HG03565 (cell line): Measurements from ENCODE around the gene GUCY2C.
A peak's percentile ranks its signal among the peaks of the same experiment; 100 is the strongest.

Experiments
- ATAC-seq: cut with Tn5 transposase; IDR thresholded peaks from one replicate; pipeline ENCODE4 v1.9.1; 2021; ENCODE audit warnings: mild to moderate bottlenecking, moderate library complexity; ENCODE audit not compliant: unreplicated experiment

Gene GUCY2C

GRCh38 chr12:14576896-14577295, 119.5 kb downstream of the GUCY2C start:
- ATAC-seq = peak; percentile 17

DNA sequence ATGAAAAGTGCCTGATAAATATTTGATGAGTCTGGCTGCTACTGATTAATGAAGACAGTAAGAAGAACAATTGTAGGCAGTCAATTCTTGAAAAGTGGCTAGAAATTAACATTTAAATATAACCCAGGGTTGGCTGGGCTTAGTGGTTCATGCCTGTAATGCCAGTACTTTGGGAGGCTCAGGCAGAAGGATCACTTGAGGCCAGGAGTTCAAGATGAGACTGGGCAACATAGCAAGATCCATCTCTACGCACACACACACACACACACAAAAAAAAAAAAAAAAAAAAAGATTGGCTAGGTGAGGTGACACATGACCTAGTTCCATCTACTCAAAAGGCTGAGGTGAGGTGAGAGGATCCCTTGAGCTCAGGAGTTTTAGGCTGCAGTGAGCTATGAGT, 120.8 kb downstream of the GUCY2C start:
- ATAC-seq = no peak

DNA sequence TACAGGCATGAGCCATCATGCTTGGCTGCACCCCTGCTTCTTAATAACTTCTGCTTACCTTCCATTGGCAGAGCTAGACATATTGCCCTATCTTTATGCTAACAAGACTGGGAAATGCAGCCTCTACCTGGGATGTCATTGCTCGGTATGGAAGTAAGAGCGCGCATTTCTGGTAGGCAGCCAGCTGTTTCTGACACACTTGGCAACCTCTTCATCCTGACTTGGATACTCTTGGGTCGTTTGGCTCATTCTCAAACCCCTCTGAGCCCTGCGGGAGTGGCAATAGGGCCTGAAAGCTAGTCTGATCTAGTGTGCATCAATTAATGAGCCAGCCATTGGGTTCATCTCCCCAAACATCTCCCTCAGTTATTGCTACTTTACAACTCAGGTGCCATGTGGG, 123.3 kb downstream of the GUCY2C start:
- ATAC-seq = no peak

GRCh38 chr12:14572401-14572800, 124.0 kb downstream of the GUCY2C start:
- ATAC-seq = no peak

DNA sequence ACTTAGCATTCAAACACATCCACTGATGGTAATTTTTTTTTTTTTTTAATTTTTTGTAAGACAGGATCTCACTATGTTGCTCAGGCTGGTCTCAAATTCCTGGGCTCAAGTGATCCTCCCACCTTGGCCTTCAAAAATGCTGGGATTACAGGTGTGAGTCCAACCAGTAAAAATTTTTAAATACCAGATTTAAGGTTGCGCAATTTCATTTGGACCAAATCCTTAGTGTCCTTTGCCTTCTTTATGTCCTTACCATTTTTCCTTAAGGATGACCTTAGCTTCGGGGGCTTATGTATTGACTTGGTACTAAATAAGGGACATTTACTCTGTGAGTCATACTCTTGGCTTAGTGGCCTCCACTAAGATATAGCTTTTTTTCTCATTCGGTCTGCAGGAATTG, 124.6 kb downstream of the GUCY2C start:
- ATAC-seq = no peak

DNA sequence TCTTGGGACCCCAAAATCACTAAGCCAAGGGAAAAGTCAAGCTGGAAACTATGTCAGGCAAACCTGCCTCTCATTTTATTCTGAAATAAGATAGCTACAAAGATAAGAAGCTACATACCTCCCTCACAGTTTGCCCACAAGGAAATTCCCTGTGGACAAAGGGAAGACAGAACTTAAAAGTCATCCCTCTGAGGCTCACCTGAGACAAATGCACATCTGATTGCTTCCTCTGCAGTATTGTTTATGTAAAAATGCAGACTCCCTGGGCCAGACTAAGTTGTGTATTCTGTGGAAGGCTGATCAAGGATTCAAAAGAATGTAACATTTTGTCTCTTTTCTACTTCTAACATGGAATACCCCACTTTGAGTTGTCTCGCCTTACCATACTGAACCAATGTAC, 126.2 kb downstream of the GUCY2C start:
- no peak for ATAC-seq

- ATAC-seq = no peak
Observed at GRCh38 chr12:14567351-14568162, 128.8 kb downstream of the GUCY2C start, which contains the start of gene PLBD1. Gene PLBD1, minus strand, starts transcription at chr12:14567883. Its CDS starts 187 bp downstream, at chr12:14567696.

DNA sequence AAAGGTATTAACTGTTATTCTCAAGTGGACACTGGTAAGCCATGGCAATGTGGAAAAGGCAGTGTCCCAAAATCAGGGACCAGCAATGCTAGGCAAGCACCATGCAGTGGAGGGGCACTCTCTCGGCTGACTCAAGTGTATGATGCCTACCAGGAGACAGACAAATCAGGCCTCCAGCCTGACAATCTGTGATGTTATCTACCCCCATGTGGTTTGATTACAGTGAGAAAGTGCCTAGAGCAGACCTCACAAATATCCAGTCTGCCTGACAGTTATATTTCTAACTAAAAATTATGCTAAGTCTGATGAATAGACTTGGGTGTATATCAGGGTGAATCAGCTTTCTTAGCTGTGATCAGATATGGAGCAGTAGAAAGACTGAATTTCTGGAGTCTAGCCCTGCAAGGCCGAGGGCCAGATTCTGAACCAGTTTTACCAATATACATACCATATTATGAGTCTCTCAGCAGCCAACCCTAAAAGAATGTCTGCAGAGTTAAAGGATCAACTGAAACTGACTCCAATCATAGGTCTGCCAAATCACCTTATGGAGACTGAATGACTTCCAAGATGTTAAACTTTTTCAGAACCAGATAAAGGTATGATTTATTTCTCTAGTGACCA, 132.0 kb downstream of the GUCY2C start:
- ATAC-seq = no peak

- ATAC-seq = no peak
Observed at GRCh38 chr12:14563046-14563445, 133.4 kb downstream of the GUCY2C start.
